ENCODE measurements around the gene NUDT16.

GRCh38 chr3:131393868-131394267 lies 12.3 kb downstream of the NUDT16 start:
- TF ChIP-seq CTCF (IDR thresholded peaks at IDR 0.05) (no peak), POLR2A (IDR thresholded peaks at IDR 0.05) (no peak)

Data from uterus (tissue), 2 donors.